Heart right ventricle (tissue), 16 donors: ENCODE results near the gene EIF6. TPM values are rescaled to one million over a fixed set of nuclear protein-coding genes. Genes with fewer than 3 reads are reported as not detected.

Experiments used
- ATAC-seq, 8 donors: fragments of 200-7000 bp; cut with Tn5 transposase; one replicate each; pipeline ENCODE4 v1.9.1; 2020; ENCODE audit warnings: mild to moderate bottlenecking in 8 of 8, moderate library complexity in 8 of 8, moderate number of reproducible peaks in 1 of 8
- DNase-seq, 2 donors: peaks; one replicate each; pipeline ENCODE4 v3.0.0-alpha.2; 2020
- H3K27ac ChIP-seq, 10 donors: fragments of 200-600 bp; sonication (generic) in 2 of 10; one replicate each; pipeline versions ENCODE4 v1.5.0 to v1.8.0; 2020 to 2022; ENCODE audit warnings: mild to moderate bottlenecking in 3 of 10
- H3K27me3 ChIP-seq, 7 donors: fragments of 200-600 bp; one replicate each; pipeline ENCODE4 v1.8.0; 2021 to 2022; ENCODE audit warnings: mild to moderate bottlenecking in 2 of 7
- H3K36me3 ChIP-seq, 9 donors: fragments of 200-600 bp; sonication (generic) in 1 of 9; one replicate each; pipeline versions ENCODE4 v1.5.0 to v1.8.0; 2020 to 2022; ENCODE audit warnings: mild to moderate bottlenecking in 2 of 9
- H3K4me1 ChIP-seq, 9 donors: fragments of 200-600 bp; sonication (generic) in 1 of 9; one replicate each; pipeline versions ENCODE4 v1.5.0 to v1.8.0; 2020 to 2022; ENCODE audit warnings: mild to moderate bottlenecking in 4 of 9
- H3K4me3 ChIP-seq, 10 donors: fragments of 200-600 bp; sonication (generic) in 2 of 10; one replicate each; pipeline versions ENCODE4 v1.5.0 to v1.8.0; 2020 to 2022; ENCODE audit warnings: mild to moderate bottlenecking in 7 of 10, moderate library complexity in 2 of 10
- H3K9me3 ChIP-seq, 11 donors: fragments of 200-600 bp in 10 of 11; sonication (generic) in 2 of 11; one replicate each; pipeline versions ENCODE4 v1.5.0 to v1.8.0; 2013 to 2022; ENCODE audit warnings: mild to moderate bottlenecking in 2 of 11, control low read depth in 1 of 11, moderate library complexity in 1 of 11
- CTCF ChIP-seq, 9 donors: fragments of 200-600 bp; sonication (generic) in 2 of 9; IDR thresholded peaks; one replicate each; pipeline versions ENCODE4 v1.5.0 to v1.8.0; 2021 to 2022; ENCODE audit warnings: antibody characterized with exemption in 9 of 9, mild to moderate bottlenecking in 5 of 9, moderate library complexity in 1 of 9
- WGBS, 2 donors: extraction: QIAGEN DNeasy Blood & Tissue Kit; methylation state at CpG; one replicate each; pipeline ENCODE4 v1.1.7; 2013; ENCODE audit warnings: inconsistent platforms in 1 of 2; 5-methylcytosine and 5-hydroxymethylcytosine counted together
- intact Hi-C, 10 donors: fragments of 100-400 bp; cut with DNase I; formaldehyde crosslinking; loops; one replicate each; pipeline versions ENCODE4 v1.11.1 to v1.14.2; 2022
- polyA plus RNA-seq, 2 donors: library from polyadenylated mRNA; stranded (reverse); fragments of 200-250 nt; gene quantifications; one replicate each; pipeline ENCODE4 v1.2.3, GENCODE V29; 2013
- total RNA-seq, 10 donors: library from RNA; stranded (reverse); fragmentation: NEBNext Ultra II Directional in 3 of 10; extraction: Animal tissue kit (Norgen Biotek cat#: 25700) in 3 of 10; gene quantifications; one replicate each; pipeline versions ENCODE4 v1.2.1 to v1.2.4, GENCODE V29; 2021 to 2023
- donor health status: Arrhythmogenic right ventricular cardiomyopathy.
- donor health status: ischemic (EF 13 %, LVEDD 7.1; RV severe dilation, severe dysfunction).
- donor health status: healthy with polysubstance abuse.
- donor health status: DM: no; HTN: yes; CAD: no.
- donor health status: DM: no; HTN: no; CAD: no.
- donor health status: ischemic (EF 25% LVEDD 6.9; RV normal size, moderate dysfunction).
- donor health status: ischemic (EF 25% LVEDD 5.7; RV mildly dilated, moderate dysfunction).
- donor health status: healthy.
- donor health status: DM: yes; HTN: yes; CAD: no.
- donor health status: Ischemic cardiomyopathy.
- donor health status: ischemic (EF 35%, LVEDD 5.7; RV mildly dilated, moderate dysfunction).
- donor health status: nonischemic (EF 11% LVEDD 7.7; RV severe dilation, severe dysfunction).
- donor health status: DM: yes; HTN: yes; CAD: no.
- donor health status: PGD.
- donor health status: ischemic (EF 29% LVEDD 5.4; RV normal size, mild dysfunction).
- donor health status: nonischemic (EF 23%, LVEDD 6.1; RV moderate dilation, normal function).

Gene EIF6
- total and polyA plus RNA-seq, 12 donors: 28.2 to 155 (median 39.0) TPM

- H3K27me3 ChIP-seq: no peaks in the 10 kb centered on the region
- ATAC-seq: no peak
- H3K4me1 ChIP-seq: peaks cover 10 to 48% (median 28%) of the 10 kb centered on the region in 9 donors
- H3K36me3 ChIP-seq: peaks cover 0 to 79% (median 11%) of the 10 kb centered on the region in 9 donors
- H3K9me3 ChIP-seq: no peaks in the 10 kb centered on the region
- no peak overlapping the region for H3K4me3 ChIP-seq
- H3K27ac ChIP-seq: peak overlapping the region in 5 of 10 donors; percentile 97 to 99 (median 99)
- no peak for TF ChIP-seq CTCF (IDR thresholded peaks at IDR 0.05)
- DNase-seq: no peak
- intact Hi-C loops: loop anchor here in 7 of 10 donors (5.0 to 10.0 kb wide), 5 partner anchors 132 to 454 kb away; partner anchors contain the start of genes EDEM2 (in 2 of the 7) and NCOA6 (in 1 of the 7)
- WGBS, 2 donors: 83 to 85% methylated on average over 5 of the region's 5 CpGs
Observed at GRCh38 chr20:35279040-35279439, 5.5 kb downstream of the EIF6 start.

- Histone ChIP-seq H3K27ac (peak within 1 kb of the TSS; percentile 96 to 99 (median 98)), H3K4me1 (peaks cover 3 to 41% (median 16%) of the 10 kb centered on the region in 9 donors), H3K27me3 (no peaks in the 10 kb centered on the region), H3K36me3 (peaks cover 0 to 81% (median 11%) of the 10 kb centered on the region in 9 donors), H3K4me3 (peak within 1 kb of the TSS; percentile 56 to 89 (median 80)), H3K9me3 (no peaks in the 10 kb centered on the region)
- TF ChIP-seq CTCF (IDR thresholded peaks at IDR 0.05): peak in 5 of 9 donors; percentile 20 to 49 (median 40)
- WGBS, 2 donors: 0 to 1% methylated on average over 61 to 76 of the region's 76 CpGs
- DNase-seq (peak; percentile 89 to 93), ATAC-seq (peak; percentile 91 to 97 (median 96))
- intact Hi-C loops: loop anchor here in 7 of 10 donors (5.0 to 10.0 kb wide), 5 partner anchors 130 to 453 kb away; partner anchors contain the start of genes EDEM2 (in 2 of the 7) and NCOA6 (in 1 of the 7)
Observed at GRCh38 chr20:35277531-35278395, 6.8 kb downstream of the EIF6 start, which contains the start of gene MMP24OS. Gene MMP24OS, minus strand, starts transcription at chr20:35278122. Its CDS starts 193 bp downstream, at chr20:35277929.

GRCh38 chr20:35277127-35277526 lies 7.4 kb downstream of the EIF6 start:
- Histone ChIP-seq H3K27ac (peak overlapping the region; percentile 96 to 99 (median 98)), H3K27me3 (no peaks in the 10 kb centered on the region), H3K36me3 (peaks cover 0 to 80% (median 11%) of the 10 kb centered on the region in 9 donors), H3K4me1 (peaks cover 3 to 35% (median 16%) of the 10 kb centered on the region in 9 donors), H3K4me3 (peak overlapping the region; percentile 56 to 89 (median 80)), H3K9me3 (no peaks in the 10 kb centered on the region)
- ATAC-seq (no peak), DNase-seq (no peak)
- no peak for TF ChIP-seq CTCF (IDR thresholded peaks at IDR 0.05)
- intact Hi-C loops: loop anchor here in 7 of 10 donors (5.0 to 10.0 kb wide), 5 partner anchors 130 to 452 kb away; partner anchors contain the start of genes EDEM2 (in 2 of the 7) and NCOA6 (in 1 of the 7)
- WGBS, 2 donors: 9 to 12% methylated on average over 10 of the region's 10 CpGs

- H3K9me3 ChIP-seq: no peaks in the 10 kb centered on the region
- no peak for DNase-seq
- ATAC-seq: no peak
- peak overlapping the region in 6 of 10 donors; percentile 72 to 89 (median 82) for H3K4me3 ChIP-seq
- no peak for TF ChIP-seq CTCF (IDR thresholded peaks at IDR 0.05)
- H3K4me1 ChIP-seq: peaks cover 3 to 34% (median 16%) of the 10 kb centered on the region in 9 donors
- 91 to 94% methylated on average over 6 of the region's 6 CpGs for WGBS, 2 donors
- H3K27ac ChIP-seq: peak overlapping the region in 7 of 10 donors; percentile 97 to 99 (median 99)
- intact Hi-C loops: loop anchor here in 7 of 10 donors (5.0 to 10.0 kb wide), 5 partner anchors 129 to 452 kb away; partner anchors contain the start of genes EDEM2 (in 2 of the 7) and NCOA6 (in 1 of the 7)
- H3K36me3 ChIP-seq: peaks cover 0 to 80% (median 16%) of the 10 kb centered on the region in 9 donors
- H3K27me3 ChIP-seq: no peaks in the 10 kb centered on the region
Observed at GRCh38 chr20:35276408-35276807, 8.2 kb downstream of the EIF6 start.
